ENCODE results near the gene BANF2. TPM values are rescaled to one million over a fixed set of nuclear protein-coding genes. Genes with fewer than 3 reads are reported as not detected.

BANF2 gene
- total RNA-seq, 4 donors from 2014 or later, result not detected

GRCh38 chr20:17678886-17679285 lies 20.9 kb upstream of the BANF2 start:
- peaks cover 0 to 24% (median 3%) of the 10 kb centered on the region in 4 donors for H3K36me3 ChIP-seq
- no peaks in the 10 kb centered on the region for H3K27me3 ChIP-seq
- peaks cover 26 to 58% (median 51%) of the 10 kb centered on the region in 4 donors for H3K4me1 ChIP-seq

GRCh38 chr20:17679941-17680835 lies 19.6 kb upstream of the BANF2 start:
- H3K27me3 ChIP-seq, result no peaks in the 10 kb centered on the region
- peaks cover 0 to 24% (median 1%) of the 10 kb centered on the region in 4 donors for H3K36me3 ChIP-seq
- peaks cover 17 to 50% (median 42%) of the 10 kb centered on the region in 4 donors for H3K4me1 ChIP-seq
- no peak for DNase-seq (ENCODE audit: extremely low spot score)
- WGBS, result 32% methylated on average over 16 of the region's 27 CpGs
- TF ChIP-seq EP300 (IDR thresholded peaks at IDR 0.05), result no peak
- no peak for TF ChIP-seq POLR2AphosphoS5 (IDR thresholded peaks at IDR 0.05)
- TF ChIP-seq CTCF (IDR thresholded peaks at IDR 0.05), result no peak
- no peak for TF ChIP-seq POLR2A (IDR thresholded peaks at IDR 0.05; ENCODE audit: low read depth)
- H3K27ac ChIP-seq (replicated peaks in 1 of 4), result peak overlapping the region; percentile 87 to 96 (median 96)
- H3K4me3 ChIP-seq, result peak overlapping the region; percentile 79 to 94 (median 86)
- no peaks in the 10 kb centered on the region for H3K9me3 ChIP-seq
- intact Hi-C loops (cut with DNase I), result loop anchor here (2.0 to 10.0 kb wide), 3 partner anchors 125 to 317 kb away; no protein-coding TSS in a partner anchor

More at GRCh38 chr20:17678886-17679285, 20.9 kb upstream of the BANF2 start:
- DNase-seq (ENCODE audit: extremely low spot score), result no peak
- H3K27ac ChIP-seq (replicated peaks in 1 of 4), result peak overlapping the region in 1 of 4 donors; percentile 96
- TF ChIP-seq EP300 (IDR thresholded peaks at IDR 0.05), result no peak
- TF ChIP-seq POLR2A (IDR thresholded peaks at IDR 0.05; ENCODE audit: low read depth), result no peak
- no peak for TF ChIP-seq CTCF (IDR thresholded peaks at IDR 0.05)
- no peak for TF ChIP-seq POLR2AphosphoS5 (IDR thresholded peaks at IDR 0.05)
- H3K9me3 ChIP-seq, result no peaks in the 10 kb centered on the region
- intact Hi-C loops (cut with DNase I), result no loop called here
- 90% methylated on average over 3 of the region's 3 CpGs for WGBS
- no peak overlapping the region for H3K4me3 ChIP-seq

- no peaks in the 10 kb centered on the region for H3K9me3 ChIP-seq
- H3K36me3 ChIP-seq, result peaks cover 0 to 24% (median 1%) of the 10 kb centered on the region in 4 donors
- no peaks in the 10 kb centered on the region for H3K27me3 ChIP-seq
- peaks cover 8 to 41% (median 33%) of the 10 kb centered on the region in 4 donors for H3K4me1 ChIP-seq
- H3K27ac ChIP-seq (replicated peaks in 1 of 4), result peak overlapping the region; percentile 87 to 96 (median 96)
- intact Hi-C loops (cut with DNase I), result loop anchor here (2.0 to 10.0 kb wide), 3 partner anchors 124 to 316 kb away; no protein-coding TSS in a partner anchor
- TF ChIP-seq CTCF (IDR thresholded peaks at IDR 0.05) (peak; percentile 66 to 86 (median 82)), EP300 (IDR thresholded peaks at IDR 0.05) (no peak), POLR2AphosphoS5 (IDR thresholded peaks at IDR 0.05) (peak in 1 of 2 donors; percentile 4), POLR2A (IDR thresholded peaks at IDR 0.05; ENCODE audit: low read depth) (no peak)
- DNase-seq (ENCODE audit: extremely low spot score), result no peak
- H3K4me3 ChIP-seq, result peak overlapping the region; percentile 79 to 94 (median 86)
- WGBS, result 1% methylated on average over 30 of the region's 110 CpGs
Observed at GRCh38 chr20:17680836-17681725, 18.7 kb upstream of the BANF2 start.

GRCh38 chr20:17681726-17682102 lies 18.1 kb upstream of the BANF2 start:
- TF ChIP-seq EP300 (IDR thresholded peaks at IDR 0.05) (no peak), POLR2AphosphoS5 (IDR thresholded peaks at IDR 0.05) (no peak), POLR2A (IDR thresholded peaks at IDR 0.05; ENCODE audit: low read depth) (no peak), CTCF (IDR thresholded peaks at IDR 0.05) (no peak)

More at GRCh38 chr20:17681726-17682102, 18.1 kb upstream of the BANF2 start:
- peak overlapping the region; percentile 87 to 96 (median 96) for H3K27ac ChIP-seq (replicated peaks in 1 of 4)
- intact Hi-C loops (cut with DNase I), result loop anchor here (2.0 to 10.0 kb wide), 3 partner anchors 123 to 315 kb away; no protein-coding TSS in a partner anchor
- H3K4me3 ChIP-seq, result peak overlapping the region; percentile 79 to 94 (median 86)
- no peak for DNase-seq (ENCODE audit: extremely low spot score)
- H3K9me3 ChIP-seq, result no peaks in the 10 kb centered on the region
- H3K4me1 ChIP-seq, result peaks cover 8 to 35% (median 27%) of the 10 kb centered on the region in 4 donors
- no CpG with 5 or more reads among the region's 65 CpGs for WGBS
- peaks cover 0 to 20% (median 1%) of the 10 kb centered on the region in 4 donors for H3K36me3 ChIP-seq
- H3K27me3 ChIP-seq, result no peaks in the 10 kb centered on the region
